ENCODE data around the gene TXNDC2.

TXNDC2 gene

DNA sequence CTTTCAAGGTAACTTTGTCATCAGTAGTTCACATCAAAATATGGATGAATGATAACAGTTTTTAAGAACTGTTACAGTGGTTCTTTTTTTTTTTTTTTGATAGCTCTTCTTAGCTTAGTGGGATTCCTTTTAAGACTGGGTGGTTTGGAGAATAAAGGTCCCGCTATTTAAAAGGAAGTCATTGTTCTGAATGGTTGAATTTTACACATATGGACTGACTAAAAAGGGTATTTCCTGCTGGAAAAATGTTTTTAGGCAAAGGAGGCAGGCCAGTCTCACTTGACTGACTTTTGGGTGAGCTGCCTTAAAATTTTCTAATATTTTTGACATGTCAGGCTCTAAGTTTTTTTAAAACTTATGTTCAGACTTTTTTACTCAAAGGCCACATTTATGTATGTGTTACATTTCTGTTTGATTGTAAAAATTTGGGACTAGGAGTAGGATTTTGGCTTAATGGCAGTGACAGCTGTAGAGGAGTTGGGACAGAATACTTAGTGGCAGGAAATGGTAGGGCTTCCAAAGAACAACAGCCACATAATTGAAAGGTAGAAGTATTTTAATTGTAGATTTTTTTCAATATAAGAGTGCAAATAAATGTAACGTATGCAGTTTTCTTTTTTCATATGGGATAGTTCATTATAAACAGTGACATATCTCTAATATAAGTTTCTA is 41.8 kb downstream of the TXNDC2 start:
- TF ChIP-seq, protein P1, sequence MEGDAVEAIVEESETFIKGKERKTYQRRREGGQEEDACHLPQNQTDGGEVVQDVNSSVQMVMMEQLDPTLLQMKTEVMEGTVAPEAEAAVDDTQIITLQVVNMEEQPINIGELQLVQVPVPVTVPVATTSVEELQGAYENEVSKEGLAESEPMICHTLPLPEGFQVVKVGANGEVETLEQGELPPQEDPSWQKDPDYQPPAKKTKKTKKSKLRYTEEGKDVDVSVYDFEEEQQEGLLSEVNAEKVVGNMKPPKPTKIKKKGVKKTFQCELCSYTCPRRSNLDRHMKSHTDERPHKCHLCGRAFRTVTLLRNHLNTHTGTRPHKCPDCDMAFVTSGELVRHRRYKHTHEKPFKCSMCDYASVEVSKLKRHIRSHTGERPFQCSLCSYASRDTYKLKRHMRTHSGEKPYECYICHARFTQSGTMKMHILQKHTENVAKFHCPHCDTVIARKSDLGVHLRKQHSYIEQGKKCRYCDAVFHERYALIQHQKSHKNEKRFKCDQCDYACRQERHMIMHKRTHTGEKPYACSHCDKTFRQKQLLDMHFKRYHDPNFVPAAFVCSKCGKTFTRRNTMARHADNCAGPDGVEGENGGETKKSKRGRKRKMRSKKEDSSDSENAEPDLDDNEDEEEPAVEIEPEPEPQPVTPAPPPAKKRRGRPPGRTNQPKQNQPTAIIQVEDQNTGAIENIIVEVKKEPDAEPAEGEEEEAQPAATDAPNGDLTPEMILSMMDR (IDR thresholded peaks at IDR 0.05; ENCODE audit: control extremely low read depth, extremely low read depth, low read depth, missing control alignments): no peak
- DNase-seq (ENCODE audit: extremely low spot score): no peak
- CTCF ChIA-PET: interaction anchor here (0.6 to 2.2 kb wide), 2 partner anchors 13 to 315 kb away, joined by 3 to 14 read pairs; partner anchors contain the start of gene VAPA
- POLR2A ChIA-PET: interaction anchor here (1.0 kb wide), 1 partner anchor 14 kb away, joined by 4 read pairs; the partner anchor contains the start of gene VAPA

DNA sequence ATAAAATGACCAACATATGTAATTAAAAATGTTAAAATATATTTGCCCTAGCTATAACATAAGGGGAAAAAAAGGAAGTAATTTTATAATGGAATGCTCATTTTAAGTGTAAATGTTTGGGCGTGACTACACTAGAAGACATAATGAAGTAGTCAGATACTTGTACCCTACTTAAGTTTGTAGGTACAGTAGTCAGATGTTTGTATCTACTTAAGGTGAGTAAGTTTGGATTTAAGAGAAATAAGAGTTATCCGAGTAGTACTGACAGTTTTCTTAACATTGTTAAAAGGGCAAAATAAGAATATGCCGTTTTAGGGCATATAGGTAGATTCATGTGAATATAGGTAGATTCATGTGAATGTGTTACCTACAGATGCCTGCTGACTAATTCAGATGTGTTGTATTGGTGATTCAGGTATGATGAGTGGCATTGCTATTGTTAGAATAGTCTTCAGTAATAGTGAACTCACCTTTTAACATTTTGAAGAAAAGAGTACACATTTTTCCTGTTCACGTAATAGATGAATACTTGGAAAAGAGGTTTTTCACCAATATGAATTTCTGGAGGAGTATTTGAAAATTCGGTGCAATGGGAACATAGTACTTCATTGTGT is 43.0 kb downstream of the TXNDC2 start:
- DNase-seq (ENCODE audit: extremely low spot score): no peak
- TF ChIP-seq, protein P1 (IDR thresholded peaks at IDR 0.05; ENCODE audit: control extremely low read depth, extremely low read depth, low read depth, missing control alignments): no peak
- ChIA-PET CTCF (no interaction called here), POLR2A (no interaction called here)

DNA sequence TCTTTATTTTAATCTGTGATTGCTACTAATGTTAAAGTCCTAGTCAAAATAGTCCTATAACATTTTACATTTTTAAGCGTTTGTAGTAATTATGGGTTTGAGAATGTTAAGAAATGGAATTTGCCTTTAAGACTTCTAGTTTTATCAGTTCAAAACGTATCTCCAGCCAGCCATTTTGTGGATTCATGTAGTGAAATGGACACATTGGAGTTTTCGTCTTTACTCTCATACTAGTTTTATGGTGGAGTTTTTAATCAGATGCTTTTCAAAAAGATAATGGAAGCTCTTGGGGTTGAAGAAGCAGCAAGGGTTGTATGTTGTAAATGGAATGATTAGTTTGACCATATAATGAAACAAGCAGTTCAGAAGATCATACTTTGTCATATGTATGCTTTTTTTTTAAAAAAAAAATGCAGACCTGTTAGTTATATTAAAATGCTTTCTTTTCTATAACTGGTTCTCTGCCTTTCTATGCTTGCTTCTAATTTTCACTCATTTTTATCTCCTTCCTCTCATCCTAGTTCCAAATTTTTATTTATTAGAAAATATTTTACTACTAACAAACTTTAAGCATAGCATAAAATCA is 44.6 kb downstream of the TXNDC2 start:
- POLR2A ChIA-PET: no interaction called here
- CTCF ChIA-PET: interaction anchor here (0.9 kb wide), 1 partner anchor 630 kb away, joined by 3 read pairs; no protein-coding TSS in a partner anchor
- TF ChIP-seq, protein P1 (IDR thresholded peaks at IDR 0.05; ENCODE audit: control extremely low read depth, extremely low read depth, low read depth, missing control alignments): no peak
- no peak for DNase-seq (ENCODE audit: extremely low spot score)

DNA sequence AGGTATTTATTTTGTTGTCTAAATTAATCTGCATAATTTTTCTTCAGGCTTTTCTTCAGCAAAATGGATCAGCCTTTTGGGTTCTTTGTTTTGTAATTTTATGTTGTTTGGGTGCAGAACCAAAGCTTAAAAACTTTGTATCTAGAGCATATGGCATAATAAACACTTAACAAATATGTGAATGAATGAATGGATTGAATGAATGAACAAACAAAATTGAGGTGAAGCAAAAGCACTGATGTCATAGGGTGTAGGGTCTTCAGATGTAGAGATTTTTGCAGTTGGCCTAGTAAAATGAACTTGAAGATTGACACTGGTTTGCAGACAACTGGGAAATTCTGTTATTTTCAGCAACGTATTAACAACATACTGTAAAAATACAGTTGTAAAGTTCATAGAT is 45.4 kb downstream of the TXNDC2 start:
- DNase-seq (ENCODE audit: extremely low spot score): no peak
- ChIA-PET POLR2A (no interaction called here), CTCF (interaction anchor here (0.9 kb wide), 1 partner anchor 629 kb away, joined by 3 read pairs; no protein-coding TSS in a partner anchor)
- TF ChIP-seq, protein P1 (IDR thresholded peaks at IDR 0.05; ENCODE audit: control extremely low read depth, extremely low read depth, low read depth, missing control alignments): no peak

DNA sequence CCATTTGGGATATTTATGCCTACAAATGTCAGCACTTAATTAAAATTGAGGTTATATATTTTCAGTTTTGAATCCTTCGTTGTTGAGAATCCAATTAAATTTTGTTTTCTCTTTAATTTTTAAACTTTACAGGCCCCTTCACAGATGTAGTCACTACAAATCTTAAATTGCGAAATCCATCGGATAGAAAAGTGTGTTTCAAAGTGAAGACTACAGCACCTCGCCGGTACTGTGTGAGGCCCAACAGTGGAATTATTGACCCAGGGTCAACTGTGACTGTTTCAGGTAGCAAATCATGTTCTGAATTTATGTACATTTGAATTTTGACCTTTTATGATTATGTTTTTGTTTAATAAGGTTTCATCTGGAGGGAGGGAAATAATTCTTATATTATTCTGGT is 45.9 kb downstream of the TXNDC2 start:
- DNase-seq (ENCODE audit: extremely low spot score): no peak
- POLR2A ChIA-PET: no interaction called here
- TF ChIP-seq, protein P1 (IDR thresholded peaks at IDR 0.05; ENCODE audit: control extremely low read depth, extremely low read depth, low read depth, missing control alignments): no peak
- CTCF ChIA-PET: interaction anchor here (1.4 kb wide), 1 partner anchor 19 kb away, joined by 3 read pairs; no protein-coding TSS in a partner anchor

DNA sequence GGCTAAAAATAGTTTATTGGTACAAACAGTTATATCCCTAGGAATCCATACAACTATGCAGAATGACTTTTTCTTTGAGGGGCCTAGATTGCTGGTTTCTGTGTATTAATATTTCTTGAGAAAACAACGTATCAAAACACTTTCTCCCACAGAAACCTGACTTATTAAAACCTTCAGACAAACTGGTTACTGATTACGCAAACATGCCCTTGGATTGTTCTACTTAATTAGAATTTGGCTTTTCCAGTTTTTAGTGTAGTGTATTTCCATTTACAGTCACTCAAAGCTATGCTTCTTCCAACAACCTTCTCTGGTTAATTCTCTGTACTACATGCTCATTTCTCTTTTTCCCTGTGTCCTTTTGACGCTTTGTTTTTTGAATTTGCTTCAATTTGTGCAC is 48.1 kb downstream of the TXNDC2 start:
- no peak for DNase-seq (ENCODE audit: extremely low spot score)
- CTCF ChIA-PET: interaction anchor here (0.7 to 1.4 kb wide), 2 partner anchors 11 to 20 kb away, joined by 3 read pairs; partner anchors contain the start of gene VAPA

More for the DNA sequence above, 48.1 kb downstream of the TXNDC2 start:
- TF ChIP-seq, protein P1 (IDR thresholded peaks at IDR 0.05; ENCODE audit: control extremely low read depth, extremely low read depth, low read depth, missing control alignments): no peak
- POLR2A ChIA-PET: no interaction called here
